SH-SY5Y (cell line): ENCODE measurements around the gene RAB40B.

Experiments
- GATA2 ChIP-seq: IDR thresholded peaks from 2 replicates; pipeline ENCODE4 v1.6.1; 2011; ENCODE audit warnings: mild to moderate bottlenecking, low read depth, low read length
- GATA3 ChIP-seq: IDR thresholded peaks from 2 replicates; pipeline ENCODE4 v1.6.1; 2011; ENCODE audit warnings: low read depth, mild to moderate bottlenecking, low read length, moderate library complexity

DNA sequence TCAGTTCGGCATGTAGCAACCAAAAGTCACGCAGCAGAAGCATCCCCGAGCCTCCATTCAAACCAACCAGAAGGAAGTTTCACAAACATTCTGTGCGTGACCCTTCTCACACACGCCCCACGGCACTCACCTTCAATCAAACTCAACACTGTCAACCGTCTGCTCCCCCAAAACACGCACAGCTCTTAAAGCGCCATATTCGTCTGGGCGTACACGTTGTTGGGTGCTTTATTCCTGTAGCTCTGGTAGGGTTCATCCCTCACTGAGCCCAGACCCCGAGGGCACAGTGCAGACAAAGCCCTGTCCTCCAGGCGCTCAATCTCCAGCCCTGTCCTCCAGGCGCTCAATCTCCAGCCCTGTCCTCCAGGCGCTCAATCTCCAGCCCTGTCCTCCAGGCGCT, 2.2 kb downstream of the RAB40B start:
- TF ChIP-seq GATA2, result no peak
- TF ChIP-seq GATA3, result no peak
